CD4-positive, alpha-beta T cell treated with Interleukin-21 for 1 hour (primary cell): ENCODE data around the gene TTC9B.
A peak's percentile ranks its signal among the peaks of the same experiment; 100 is the strongest.
"Not testable (repeated sequence)": the region's sequence is repeated elsewhere in the genome, so short reads cannot be mapped to it uniquely, and the experiment has no call there.

ENCODE experiments used
- DNase-seq: peaks from one replicate; pipeline ENCODE4 v3.0.0-alpha.2; 2020

Gene TTC9B

GRCh38 chr19:40231544-40232424 is 13.6 kb upstream of the TTC9B start:
- no peak for DNase-seq

GRCh38 chr19:40231057-40231456 is 12.9 kb upstream of the TTC9B start:
- no peak for DNase-seq

GRCh38 chr19:40229926-40230417 is 11.8 kb upstream of the TTC9B start:
- no peak for DNase-seq

DNA sequence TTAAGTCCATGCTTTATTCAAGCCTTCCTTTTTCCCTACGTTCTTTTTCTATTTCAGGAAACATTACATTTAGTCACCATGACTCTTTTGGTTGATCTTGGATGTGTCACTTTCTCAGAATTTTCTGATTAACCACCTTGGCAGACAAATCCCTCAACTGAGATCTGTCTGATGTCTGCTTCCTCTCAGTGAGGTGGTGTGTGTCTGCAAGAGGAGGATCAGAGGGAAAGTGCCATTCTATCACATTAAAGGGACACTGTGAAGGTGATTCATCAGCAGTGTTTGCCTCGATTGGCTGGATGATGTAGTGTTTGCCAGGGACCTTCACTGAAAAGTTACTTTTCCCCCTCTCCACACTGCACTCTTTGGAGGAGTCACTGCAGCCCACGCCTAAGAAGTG is 11.3 kb upstream of the TTC9B start:
- DNase-seq, result no peak

GRCh38 chr19:40228863-40229262 is 10.7 kb upstream of the TTC9B start:
- no peak for DNase-seq

GRCh38 chr19:40228346-40228745 is 10.2 kb upstream of the TTC9B start:
- DNase-seq, result no peak

GRCh38 chr19:40225440-40226305 is 7.5 kb upstream of the TTC9B start:
- DNase-seq, result no peak

DNA sequence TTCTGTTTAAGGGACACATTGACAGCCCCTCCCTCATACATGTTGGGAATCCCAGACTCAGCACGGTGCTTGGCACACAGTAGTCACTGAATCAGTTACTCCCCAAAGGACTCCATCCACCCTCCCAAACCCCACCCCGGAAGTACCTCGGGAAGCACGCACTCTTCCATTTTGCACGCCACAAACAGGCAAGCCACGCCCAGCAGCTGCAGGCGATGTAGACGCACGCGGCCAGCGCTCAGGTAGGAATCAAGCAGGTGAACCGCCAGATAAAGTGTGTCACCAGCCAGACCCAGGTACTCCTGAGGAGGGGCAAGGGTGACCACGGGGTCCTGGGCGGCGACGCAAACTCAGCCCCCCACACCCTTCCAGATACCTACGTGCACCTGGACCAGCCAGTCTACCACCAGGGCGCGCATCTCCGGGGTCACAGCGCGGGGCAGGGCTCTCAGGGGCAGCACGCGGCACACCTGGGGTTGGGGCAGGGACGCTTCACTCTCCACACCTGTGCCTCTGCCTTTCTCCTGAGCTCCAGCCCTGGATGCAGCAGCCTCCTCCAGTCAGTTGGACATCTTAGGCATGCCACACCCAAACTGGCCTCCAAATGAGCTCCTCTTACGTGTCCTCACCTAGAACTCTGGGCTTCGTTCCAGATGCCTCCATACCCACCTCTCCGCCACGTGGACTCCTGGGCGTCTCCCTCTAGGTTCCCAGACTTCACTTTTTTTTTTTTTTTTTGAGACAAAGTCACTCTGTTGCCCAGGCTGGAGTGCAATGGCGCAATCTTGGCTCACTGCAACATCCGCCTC is 6.4 kb upstream of the TTC9B start:
- DNase-seq, result no peak

DNA sequence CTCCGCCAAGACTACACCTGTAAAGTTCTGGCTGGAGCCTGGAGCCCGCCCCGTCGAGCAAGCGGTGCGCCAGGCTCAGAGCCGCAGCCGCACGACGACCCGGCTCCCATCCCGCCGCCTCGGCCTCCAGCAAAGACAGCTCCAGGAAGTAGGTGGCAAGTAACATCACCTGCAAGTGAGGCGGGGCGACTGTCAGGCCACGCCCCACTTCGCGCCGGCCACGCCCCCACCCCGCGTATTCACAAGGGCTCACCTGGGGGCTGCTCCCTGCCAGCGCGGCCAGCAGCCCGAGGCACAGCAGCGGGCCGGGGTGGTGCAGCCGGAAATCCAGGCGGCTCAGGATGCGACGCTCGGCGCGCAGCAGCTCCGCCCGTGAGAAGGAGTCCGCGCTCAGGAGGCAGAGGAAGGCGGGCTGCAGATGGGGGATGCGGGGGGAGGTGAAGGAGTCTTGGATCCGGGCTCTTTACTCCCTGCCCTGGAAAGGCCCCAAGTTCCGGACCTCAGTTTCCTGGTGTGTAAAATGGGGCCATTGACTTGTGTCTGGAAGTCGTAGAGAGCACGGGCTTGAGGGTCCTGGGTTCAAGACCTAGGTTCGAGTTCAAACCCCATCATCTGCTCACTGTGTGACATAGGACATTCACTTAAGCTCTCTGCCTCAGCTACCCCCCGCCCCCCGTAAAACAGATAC is 5.1 kb upstream of the TTC9B start:
- peak; percentile 55 for DNase-seq

- DNase-seq, result peak; percentile 89
Measured at GRCh38 chr19:40221858-40222619, 3.9 kb upstream of the TTC9B start.

DNA sequence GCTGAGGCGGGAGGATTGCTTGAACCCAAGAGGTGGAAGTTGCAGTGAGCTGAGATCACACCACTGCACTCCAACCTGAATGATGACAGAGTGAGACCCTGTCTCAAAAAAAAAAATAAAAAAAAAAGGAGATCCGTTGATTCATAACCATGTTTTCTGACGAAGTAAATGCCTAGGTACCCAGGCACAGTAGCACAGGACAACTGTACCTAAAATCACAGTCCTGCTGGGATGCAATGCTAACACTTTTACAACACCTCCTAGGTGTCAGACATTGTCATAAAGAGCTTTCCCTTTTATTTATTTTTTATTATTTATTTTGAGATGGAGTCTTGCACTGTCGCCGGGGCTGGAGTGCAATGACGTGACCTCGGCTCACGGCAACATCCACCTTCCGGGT is 2.5 kb upstream of the TTC9B start:
- no peak for DNase-seq

GRCh38 chr19:40219721-40220276 is 1.6 kb upstream of the TTC9B start:
- no peak for DNase-seq

DNA sequence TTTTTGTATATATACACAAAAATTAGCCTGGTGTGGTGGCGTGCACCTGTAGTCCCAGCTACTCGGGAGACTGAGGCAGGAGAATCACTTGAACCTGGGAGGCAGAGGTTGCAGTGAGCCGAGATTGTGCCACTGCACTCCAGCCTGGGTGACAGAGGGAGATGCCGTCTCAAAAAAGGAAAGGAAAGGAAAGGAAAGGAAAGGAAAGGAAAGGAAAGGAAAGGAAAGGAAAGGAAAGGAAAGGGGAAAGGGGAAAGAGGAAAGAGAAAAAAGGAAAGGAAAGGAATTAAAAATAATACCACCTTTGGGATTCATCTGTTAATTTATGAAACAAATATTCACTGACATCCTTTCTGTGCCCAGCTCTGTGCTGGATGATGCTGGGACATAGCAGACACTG is 845 bp upstream of the TTC9B start:
- DNase-seq, result not testable (repeated sequence)

GRCh38 chr19:40217027-40217810 is 965 bp downstream of the TTC9B start:
- no peak for DNase-seq

- no peak for DNase-seq
Measured at GRCh38 chr19:40216777-40217026, 1.5 kb downstream of the TTC9B start.

DNA sequence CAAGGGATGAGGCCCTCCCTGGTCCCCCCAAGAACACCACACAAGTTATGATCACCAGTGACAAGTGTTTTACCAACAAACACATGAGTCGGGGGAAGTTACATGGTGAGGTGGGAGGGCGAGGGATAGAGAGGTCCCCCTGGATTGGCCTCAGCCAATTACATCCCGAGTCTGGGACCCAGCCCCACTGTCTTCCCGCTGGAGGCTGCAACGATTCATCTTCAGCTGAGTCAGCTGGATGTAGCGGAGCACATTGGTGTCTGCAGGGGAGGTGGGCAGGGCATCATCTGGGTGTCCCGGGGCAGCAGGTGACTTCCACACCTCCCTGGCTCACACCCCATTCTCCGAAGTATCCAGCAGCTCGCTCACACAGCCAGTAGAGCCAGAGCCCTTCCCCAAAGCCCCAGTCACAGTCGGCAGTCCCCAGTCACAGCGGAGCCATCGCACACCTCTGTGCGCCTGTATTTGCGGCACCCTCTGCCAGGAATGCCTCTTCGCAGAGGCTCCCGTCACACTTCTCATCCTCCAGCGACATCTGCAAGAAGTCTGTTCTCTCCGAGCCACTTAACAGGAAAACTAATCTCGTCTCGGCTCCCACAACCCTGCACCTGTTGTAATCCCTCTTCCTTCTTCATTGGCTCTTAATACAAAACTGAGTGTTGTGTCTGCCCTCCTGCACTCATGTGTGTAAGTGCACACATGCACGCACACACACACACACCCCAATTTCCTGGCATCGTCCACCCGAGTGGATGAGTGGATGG is 2.0 kb downstream of the TTC9B start:
- no peak for DNase-seq

DNA sequence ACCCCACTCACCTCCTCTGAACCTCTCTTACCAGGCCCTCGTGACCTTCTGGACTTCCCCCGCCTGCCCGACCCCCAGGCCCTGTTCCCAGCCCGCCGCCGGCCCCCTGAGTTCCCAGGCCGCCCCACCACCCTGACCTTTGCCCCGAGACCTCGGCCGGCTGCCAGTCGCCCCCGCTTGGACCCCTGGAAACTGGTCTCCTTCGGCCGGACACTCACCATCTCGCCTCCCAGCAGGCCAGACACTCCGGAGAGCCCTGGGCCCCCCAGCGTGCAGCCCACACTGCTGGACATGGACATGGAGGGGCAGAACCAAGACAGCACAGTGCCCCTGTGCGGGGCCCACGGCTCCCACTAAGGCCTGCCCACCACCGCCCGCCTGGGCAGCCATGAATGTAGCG is 3.2 kb downstream of the TTC9B start:
- DNase-seq, result no peak

DNA sequence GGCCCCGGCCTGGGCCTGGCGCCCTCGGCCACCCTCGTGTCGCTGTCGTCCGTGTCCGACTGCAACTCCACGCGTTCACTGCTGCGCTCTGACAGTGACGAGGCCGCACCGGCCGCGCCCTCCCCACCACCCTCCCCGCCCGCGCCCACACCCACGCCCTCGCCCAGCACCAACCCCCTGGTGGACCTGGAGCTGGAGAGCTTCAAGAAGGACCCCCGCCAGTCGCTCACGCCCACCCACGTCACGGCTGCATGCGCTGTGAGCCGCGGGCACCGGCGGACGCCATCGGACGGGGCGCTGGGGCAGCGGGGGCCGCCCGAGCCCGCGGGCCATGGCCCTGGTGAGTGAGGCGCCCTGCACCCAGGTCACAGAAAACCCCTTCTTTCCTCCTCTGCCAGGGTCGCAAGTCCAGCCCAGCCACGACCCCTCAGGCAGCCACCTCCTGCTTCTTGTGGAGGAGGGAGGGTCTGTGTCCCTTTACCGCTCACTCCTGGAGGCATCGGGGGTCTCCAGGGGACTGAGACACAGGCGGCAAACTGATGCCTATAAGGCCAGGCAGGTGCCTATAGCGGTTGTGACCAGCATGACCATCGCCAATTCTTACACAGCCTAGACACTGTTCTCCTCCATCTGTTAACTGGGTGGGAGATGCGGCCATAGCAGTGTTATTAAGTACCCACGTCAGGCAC is 4.2 kb downstream of the TTC9B start:
- no peak for DNase-seq

DNA sequence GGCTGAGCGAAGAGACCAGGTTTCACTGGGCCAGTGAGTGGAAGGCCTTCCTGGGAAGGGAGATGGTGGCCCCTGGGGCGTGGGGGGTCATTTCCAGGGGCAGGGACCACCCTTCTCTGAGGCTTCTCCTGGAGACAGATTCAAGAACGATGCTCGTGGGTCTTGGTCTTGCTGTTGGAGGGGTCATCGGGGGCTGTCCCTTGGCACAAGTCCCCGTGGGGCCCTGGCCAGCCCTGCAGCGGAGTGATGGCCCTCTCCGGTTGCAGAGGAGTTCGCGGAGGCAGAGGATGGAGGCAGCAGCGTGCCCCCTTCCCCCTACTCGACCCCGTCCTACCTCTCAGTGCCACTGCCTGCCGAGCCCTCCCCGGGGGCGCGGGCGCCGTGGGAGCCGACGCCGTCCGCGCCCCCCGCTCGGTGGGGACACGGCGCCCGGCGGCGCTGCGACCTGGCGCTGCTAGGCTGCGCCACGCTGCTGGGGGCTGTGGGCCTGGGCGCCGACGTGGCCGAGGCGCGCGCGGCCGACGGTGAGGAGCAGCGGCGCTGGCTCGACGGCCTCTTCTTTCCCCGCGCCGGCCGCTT is 4.8 kb downstream of the TTC9B start:
- DNase-seq, result no peak
